Heart left ventricle (tissue), 16 donors: ENCODE results near the gene POLE3. TPM values are rescaled to one million over a fixed set of nuclear protein-coding genes. Genes with fewer than 3 reads are reported as not detected.

Source experiments
- ATAC-seq, 4 donors: fragments of 200-7000 bp; cut with Tn5 transposase; one replicate each; pipeline ENCODE4 v1.9.1; 2020 to 2022; ENCODE audit warnings: moderate library complexity in 4 of 4, mild to moderate bottlenecking in 3 of 4, moderate number of reproducible peaks in 1 of 4
- DNase-seq, 5 donors: peaks; one replicate each; pipeline ENCODE4 v3.0.0-alpha.2; 2020
- H3K27ac ChIP-seq, 12 donors: fragments of 200-600 bp; sonication (generic) in 4 of 12; one replicate each; pipeline versions ENCODE4 v1.5.0 to v1.8.0; 2016 to 2022; ENCODE audit warnings: mild to moderate bottlenecking in 2 of 12
- H3K27me3 ChIP-seq, 9 donors: fragments of 200-600 bp; sonication (generic) in 2 of 9; one replicate each; pipeline versions ENCODE4 v1.5.1 to v1.8.0; 2016 to 2022; ENCODE audit warnings: mild to moderate bottlenecking in 3 of 9
- H3K36me3 ChIP-seq, 9 donors: fragments of 200-600 bp; sonication (generic) in 2 of 9; one replicate each; pipeline versions ENCODE4 v1.5.0 to v1.8.0; 2018 to 2022; ENCODE audit warnings: mild to moderate bottlenecking in 2 of 9
- H3K4me1 ChIP-seq, 12 donors: fragments of 200-600 bp; sonication (generic) in 4 of 12; one replicate each; pipeline versions ENCODE4 v1.5.0 to v1.8.0; 2016 to 2022; ENCODE audit warnings: mild to moderate bottlenecking in 3 of 12
- H3K4me3 ChIP-seq, 12 donors: fragments of 200-600 bp; sonication (generic) in 4 of 12; one replicate each; pipeline versions ENCODE4 v1.5.0 to v1.8.0; 2017 to 2022; ENCODE audit warnings: mild to moderate bottlenecking in 9 of 12, moderate library complexity in 4 of 12
- H3K9me3 ChIP-seq, 12 donors: fragments of 200-600 bp; sonication (generic) in 4 of 12; one replicate each; pipeline versions ENCODE4 v1.5.0 to v1.8.0; 2016 to 2022; ENCODE audit warnings: mild to moderate bottlenecking in 1 of 12
- CTCF ChIP-seq, 12 donors: fragments of 200-600 bp; sonication (generic) in 4 of 12; IDR thresholded peaks; one replicate each; pipeline versions ENCODE4 v1.5.0 to v1.8.0; 2018 to 2022; ENCODE audit warnings: antibody characterized with exemption in 12 of 12, mild to moderate bottlenecking in 5 of 12
- POLR2A ChIP-seq, 2 donors: fragments of 450-650 bp; IDR thresholded peaks; one replicate each; pipeline ENCODE4 v1.6.1; 2017; ENCODE audit warnings: antibody characterized with exemption in 2 of 2, mild to moderate bottlenecking in 2 of 2, moderate library complexity in 2 of 2
- WGBS, 4 donors: extraction: QIAGEN DNeasy Blood & Tissue Kit in 2 of 4; methylation state at CpG; one replicate each; pipeline versions ENCODE4 v1.1.5 to v1.1.7; 2013 to 2018; 5-methylcytosine and 5-hydroxymethylcytosine counted together
- intact Hi-C, 10 donors: fragments of 100-400 bp; cut with DNase I; formaldehyde crosslinking; loops; one replicate each; pipeline versions ENCODE4 v1.11.1 to v1.14.2; 2022
- polyA plus RNA-seq, 2 donors: library from polyadenylated mRNA; stranded (reverse); fragments of 200-250 nt; gene quantifications; one replicate each; pipeline ENCODE4 v1.2.3, GENCODE V29; 2013
- total RNA-seq, 9 donors: library from RNA; depleted of rRNA in 2 of 9; stranded (reverse); fragments of >200 nt in 2 of 9; fragmentation: NEBNext Ultra II Directional in 3 of 9; extraction: Animal tissue kit (Norgen Biotek cat#: 25700) in 3 of 9; gene quantifications; one replicate each; pipeline versions ENCODE4 v1.1.0 to v1.2.4, GENCODE V29; 2016 to 2023
- donor health status: ischemic (EF 13 %, LVEDD 7.1; RV severe dilation, severe dysfunction).
- donor health status: healthy with polysubstance abuse.
- donor health status: DM: no; HTN: yes; CAD: no.
- donor health status: DM: no; HTN: no; CAD: no.
- donor health status: ischemic (EF 25% LVEDD 6.9; RV normal size, moderate dysfunction).
- donor health status: ischemic (EF 25% LVEDD 5.7; RV mildly dilated, moderate dysfunction).
- donor health status: healthy.
- donor health status: DM: yes; HTN: yes; CAD: no.
- donor health status: ischemic (EF 35%, LVEDD 5.7; RV mildly dilated, moderate dysfunction).
- donor health status: nonischemic (EF 11% LVEDD 7.7; RV severe dilation, severe dysfunction).
- donor health status: DM: yes; HTN: yes; CAD: no.
- donor health status: PGD.
- donor health status: ischemic (EF 29% LVEDD 5.4; RV normal size, mild dysfunction).
- donor health status: nonischemic (EF 23%, LVEDD 6.1; RV moderate dilation, normal function).

Gene POLE3
- total and polyA plus RNA-seq, 11 donors: 14.9 to 72.4 (median 24.3) TPM

- Histone ChIP-seq H3K36me3 (no peaks in the 10 kb centered on the region), H3K9me3 (no peaks in the 10 kb centered on the region), H3K4me1 (no peaks in the 10 kb centered on the region), H3K4me3 (no peak overlapping the region), H3K27me3 (no peaks in the 10 kb centered on the region), H3K27ac (no peak overlapping the region)
- intact Hi-C loops: no loop called here
- no peak for DNase-seq
- ATAC-seq: no peak
- TF ChIP-seq CTCF (IDR thresholded peaks at IDR 0.05) (no peak), POLR2A (IDR thresholded peaks at IDR 0.05) (no peak)
- 74 to 83% (median 79%) methylated on average over 4 of the region's 4 CpGs for WGBS, 4 donors
Measured at GRCh38 chr9:113436728-113437515, 26.4 kb upstream of the POLE3 start.

- H3K4me1 ChIP-seq: peaks cover 0 to 8% (median 0%) of the 10 kb centered on the region in 12 donors
- H3K9me3 ChIP-seq: no peaks in the 10 kb centered on the region
- intact Hi-C loops: loop anchor here in 1 of 10 donors (5.0 kb wide), 1 partner anchor 236 kb away; no protein-coding TSS in a partner anchor
- H3K27me3 ChIP-seq: no peaks in the 10 kb centered on the region
- H3K27ac ChIP-seq: no peak overlapping the region
- no peak for DNase-seq
- H3K36me3 ChIP-seq: no peaks in the 10 kb centered on the region
- TF ChIP-seq CTCF (IDR thresholded peaks at IDR 0.05) (no peak), POLR2A (IDR thresholded peaks at IDR 0.05) (no peak)
- no peak for ATAC-seq
- no peak overlapping the region for H3K4me3 ChIP-seq
Measured at GRCh38 chr9:113431191-113431590, 20.7 kb upstream of the POLE3 start.

- H3K9me3 ChIP-seq: no peaks in the 10 kb centered on the region
- H3K27ac ChIP-seq: peak overlapping the region in 1 of 12 donors; percentile 17
- no peak overlapping the region for H3K4me3 ChIP-seq
- H3K4me1 ChIP-seq: peaks cover 0 to 8% (median 0%) of the 10 kb centered on the region in 12 donors
- no peak for ATAC-seq
- no peaks in the 10 kb centered on the region for H3K36me3 ChIP-seq
- TF ChIP-seq POLR2A (IDR thresholded peaks at IDR 0.05): no peak
- no peak for TF ChIP-seq CTCF (IDR thresholded peaks at IDR 0.05)
- 80 to 100% (median 95%) methylated on average over 1 of the region's 1 CpG for WGBS, 4 donors
- intact Hi-C loops: loop anchor here in 3 of 10 donors (10.0 kb wide), 1 partner anchor 237 kb away; no protein-coding TSS in a partner anchor
- no peaks in the 10 kb centered on the region for H3K27me3 ChIP-seq
- DNase-seq: no peak
Measured at GRCh38 chr9:113428062-113428615, 17.7 kb upstream of the POLE3 start.

GRCh38 chr9:113427629-113428028, 17.2 kb upstream of the POLE3 start:
- whole genome bisulfite sequencing, 4 donors: 94 to 97% (median 95%) methylated on average over 2 of the region's 2 CpGs
- Histone ChIP-seq H3K9me3 (no peaks in the 10 kb centered on the region), H3K4me1 (peaks cover 0 to 8% (median 0%) of the 10 kb centered on the region in 12 donors), H3K27me3 (no peaks in the 10 kb centered on the region), H3K27ac (no peak overlapping the region), H3K4me3 (no peak overlapping the region), H3K36me3 (no peaks in the 10 kb centered on the region)
- TF ChIP-seq POLR2A (IDR thresholded peaks at IDR 0.05): no peak
- TF ChIP-seq CTCF (IDR thresholded peaks at IDR 0.05): no peak
- DNase-seq (no peak), ATAC-seq (no peak)
- intact Hi-C loops: loop anchor here in 3 of 10 donors (10.0 kb wide), 1 partner anchor 237 kb away; no protein-coding TSS in a partner anchor
